ENCODE measurements around the gene CYTH1.

Gene CYTH1

GRCh38 chr17:78731904-78732303, 50.2 kb downstream of the CYTH1 start:
- DNase-seq: no peak

DNA sequence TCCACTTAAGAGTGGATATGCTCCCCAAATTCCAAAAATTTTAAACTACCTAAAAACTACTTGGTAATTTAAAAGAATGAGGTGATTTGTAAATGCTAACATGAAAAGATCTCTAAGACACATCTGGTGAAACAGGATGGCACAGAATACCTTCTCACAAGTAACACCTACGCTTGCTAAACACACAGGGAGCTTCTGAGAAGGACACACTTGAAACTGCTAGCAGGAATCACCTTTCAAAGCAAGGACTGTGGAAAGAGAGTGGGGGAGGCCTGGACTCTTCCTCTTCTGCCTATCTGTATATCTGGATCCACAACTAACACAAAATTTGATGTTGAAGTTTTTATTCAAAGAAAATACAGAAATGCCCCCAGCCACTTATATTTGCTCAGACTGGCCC, 52.4 kb downstream of the CYTH1 start:
- no peak for DNase-seq

- DNase-seq: no peak
These were observed 53.6 kb downstream of the CYTH1 start for GRCh38 chr17:78728495-78728894.

GRCh38 chr17:78727476-78728229, 54.4 kb downstream of the CYTH1 start:
- DNase-seq: no peak

DNA sequence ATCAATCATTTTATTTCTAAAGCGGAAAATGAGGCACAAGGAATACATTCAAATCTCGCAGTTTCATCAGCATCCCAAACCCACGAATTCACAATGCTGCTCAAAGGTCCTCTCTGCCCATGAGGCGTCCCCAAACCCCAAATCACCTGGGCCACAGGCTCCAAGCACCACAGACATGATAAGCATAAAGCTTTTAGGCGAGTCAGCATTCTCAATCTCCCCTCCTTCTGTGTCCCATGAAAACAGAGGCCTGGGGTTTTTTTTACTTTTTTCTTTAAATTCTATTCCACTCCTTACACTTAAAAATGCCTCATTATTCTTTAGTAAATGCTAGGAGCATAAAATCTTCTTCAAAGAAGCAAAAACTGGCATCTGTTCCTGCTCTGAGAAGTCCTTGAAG, 55.0 kb downstream of the CYTH1 start:
- DNase-seq: no peak

GRCh38 chr17:78726513-78726912, 55.6 kb downstream of the CYTH1 start:
- no peak for DNase-seq

DNA sequence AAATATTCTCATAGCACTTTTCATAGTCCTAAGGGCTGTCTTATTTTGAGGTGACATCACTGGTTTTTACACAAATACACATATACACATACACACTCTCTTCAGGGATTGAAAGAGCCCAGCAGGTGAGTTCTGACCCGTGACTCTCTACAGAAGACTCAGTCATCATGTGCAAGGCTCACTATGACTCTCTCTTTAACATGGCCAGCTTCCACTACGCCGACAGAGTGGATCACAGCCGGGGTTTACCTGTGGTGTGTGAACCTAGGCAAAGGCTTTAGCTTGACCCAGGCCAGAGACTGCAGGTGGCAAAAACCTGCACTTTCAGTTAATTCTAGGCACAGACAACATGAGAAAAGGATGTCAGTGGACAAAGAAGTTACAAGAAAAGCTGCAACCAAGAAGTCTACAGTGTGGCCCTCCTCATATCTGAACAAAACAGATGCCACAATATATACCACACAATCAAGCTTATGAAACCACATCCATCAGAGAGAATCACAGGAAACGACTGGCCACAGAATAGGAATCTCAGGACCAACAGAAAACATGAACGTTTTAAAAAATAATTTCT, 56.5 kb downstream of the CYTH1 start:
- no peak for DNase-seq

DNA sequence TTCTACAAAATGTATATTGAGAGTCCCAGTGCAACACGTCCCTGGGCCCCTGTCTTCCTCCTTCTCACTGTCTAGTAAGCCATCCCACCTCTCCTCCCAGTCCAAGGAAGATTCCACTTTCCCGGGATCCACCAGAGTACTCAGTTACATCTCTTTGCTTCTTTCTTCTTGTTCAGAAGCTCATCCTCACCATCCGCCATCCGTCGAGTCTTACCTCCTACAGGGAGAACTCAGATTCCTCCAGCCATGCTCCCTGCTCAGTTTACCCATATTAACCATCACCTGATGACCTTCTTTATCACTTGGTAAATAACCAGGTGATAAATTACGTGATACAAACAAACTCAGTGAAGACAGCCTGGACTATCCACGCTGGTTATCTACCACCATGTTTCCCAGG, 57.1 kb downstream of the CYTH1 start:
- DNase-seq: no peak

GRCh38 chr17:78724544-78724943, 57.5 kb downstream of the CYTH1 start:
- DNase-seq: no peak

DNA sequence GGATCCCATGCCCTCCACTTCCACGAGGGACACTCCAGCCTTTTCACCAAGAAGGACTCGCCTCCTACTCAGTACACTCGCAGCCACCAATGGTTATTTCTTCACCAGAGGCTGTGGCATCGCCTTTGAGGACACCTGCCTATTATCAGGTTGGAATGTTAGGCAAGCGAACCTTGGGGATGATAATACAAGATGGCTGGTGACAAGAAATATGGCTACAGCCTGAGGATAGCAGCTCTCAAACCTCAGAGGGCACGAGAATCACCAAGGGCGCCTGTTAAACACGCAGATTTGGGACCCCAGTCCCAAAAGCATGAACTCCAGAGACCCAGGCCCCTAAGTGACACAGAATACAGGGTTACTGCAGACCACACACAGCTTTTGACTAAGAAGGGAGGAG, 58.1 kb downstream of the CYTH1 start:
- DNase-seq: no peak

- no peak for DNase-seq
These were observed 58.9 kb downstream of the CYTH1 start for GRCh38 chr17:78723001-78723796.

- DNase-seq: no peak
These were observed 59.8 kb downstream of the CYTH1 start for GRCh38 chr17:78722246-78722761.

DNA sequence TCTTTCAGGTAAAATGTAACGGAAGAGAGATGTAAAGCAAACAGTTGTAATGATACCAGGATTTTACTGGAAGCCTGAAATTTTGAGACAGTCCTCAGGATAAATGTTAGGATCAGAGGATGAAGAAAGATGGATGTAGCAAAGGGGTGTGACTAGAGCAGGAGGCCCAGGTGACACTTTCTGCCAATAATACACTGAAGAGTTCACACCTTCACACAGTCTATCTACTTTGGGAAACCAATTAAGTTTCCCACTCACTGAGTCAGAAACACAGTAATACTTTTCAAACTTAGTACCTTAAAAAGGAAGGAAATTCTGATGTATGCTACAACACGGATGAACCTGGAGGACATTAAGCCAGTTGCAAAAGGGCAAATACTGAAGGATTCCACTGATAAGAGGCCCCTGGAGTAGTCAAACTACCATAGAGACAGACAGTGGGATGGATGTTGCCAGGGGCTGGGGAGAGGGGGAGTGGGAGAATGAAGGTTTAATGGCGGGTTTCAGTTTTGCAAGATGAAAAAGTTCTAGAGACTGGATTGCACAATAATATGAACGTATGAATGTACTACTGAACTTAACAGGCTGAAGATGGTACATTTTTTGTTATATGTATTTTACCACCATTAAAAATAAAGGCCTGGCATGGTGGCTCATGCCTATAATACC, 62.3 kb downstream of the CYTH1 start:
- DNase-seq: no peak

GRCh38 chr17:78718575-78719208, 63.4 kb downstream of the CYTH1 start:
- DNase-seq: no peak

- no peak for DNase-seq
These were observed 64.6 kb downstream of the CYTH1 start for GRCh38 chr17:78717431-78717980.

DNA sequence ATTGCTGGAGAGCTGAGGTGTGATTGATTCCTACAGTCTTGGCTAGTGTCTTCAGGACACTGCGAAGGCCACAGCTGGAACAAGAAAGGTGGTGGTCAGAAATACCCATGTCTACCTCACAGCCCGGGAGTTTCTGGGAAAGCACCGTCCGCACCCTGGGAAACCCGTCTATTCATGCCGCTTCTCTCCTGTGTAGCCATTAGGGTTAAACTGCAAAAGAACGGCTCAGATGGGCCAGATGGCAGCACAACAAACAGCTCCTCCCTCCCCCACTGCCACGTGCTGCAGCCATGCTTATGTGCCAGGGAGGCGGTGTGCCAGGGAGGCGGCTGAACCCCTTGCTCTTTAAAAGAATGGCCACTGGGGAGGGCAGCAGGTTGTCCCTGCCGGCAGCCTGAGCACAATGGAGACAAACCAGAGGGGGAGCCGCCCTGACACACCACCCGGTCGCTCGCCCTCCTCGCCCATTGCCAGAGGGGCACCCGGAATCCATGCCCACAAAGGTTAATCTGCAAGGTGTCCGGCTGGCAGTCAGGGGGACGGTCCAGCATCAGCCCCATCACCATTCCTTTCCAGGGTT, 65.2 kb downstream of the CYTH1 start:
- peak; percentile 48 for DNase-seq

GRCh38 chr17:78716292-78716691, 65.8 kb downstream of the CYTH1 start:
- no peak for DNase-seq

- no peak for DNase-seq
These were observed 66.2 kb downstream of the CYTH1 start for GRCh38 chr17:78715876-78716275.

DNA sequence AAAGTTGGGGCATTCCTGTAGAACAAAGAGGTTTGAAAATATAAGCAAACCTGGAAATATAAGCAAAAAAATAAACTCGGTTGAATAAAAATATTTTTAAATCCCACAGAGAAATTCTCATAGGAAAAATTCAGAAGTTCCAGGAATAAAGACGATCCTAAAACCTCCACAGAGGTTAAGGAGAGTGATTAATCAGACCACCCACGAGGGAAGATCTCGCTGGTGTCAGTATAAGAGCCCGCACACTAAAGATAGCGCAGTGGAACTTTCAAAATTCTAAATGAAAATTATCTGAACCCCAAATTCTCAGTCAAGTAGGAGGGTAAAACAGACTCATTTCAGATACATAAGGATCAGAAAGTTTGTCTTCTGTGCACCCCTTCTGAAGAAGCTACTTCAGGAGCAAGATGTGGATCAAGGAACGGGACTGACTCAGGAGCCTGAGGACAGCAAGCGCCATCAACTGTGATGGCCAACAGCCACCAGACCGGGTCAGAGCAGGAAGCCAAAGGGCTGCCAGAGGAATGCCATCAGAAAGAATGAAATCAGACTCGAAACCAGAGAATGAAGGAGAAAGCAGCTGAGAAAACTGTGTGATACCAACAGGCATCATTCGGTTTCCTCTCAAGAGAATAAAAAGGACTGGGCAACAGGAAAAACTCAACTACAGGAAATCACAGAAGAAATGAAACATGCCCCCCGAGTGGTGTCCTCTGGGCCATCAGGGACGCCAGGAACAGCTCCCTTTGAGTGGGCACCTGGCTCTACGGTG, 66.9 kb downstream of the CYTH1 start:
- no peak for DNase-seq

GRCh38 chr17:78714534-78714933, 67.5 kb downstream of the CYTH1 start:
- DNase-seq: no peak

DNA sequence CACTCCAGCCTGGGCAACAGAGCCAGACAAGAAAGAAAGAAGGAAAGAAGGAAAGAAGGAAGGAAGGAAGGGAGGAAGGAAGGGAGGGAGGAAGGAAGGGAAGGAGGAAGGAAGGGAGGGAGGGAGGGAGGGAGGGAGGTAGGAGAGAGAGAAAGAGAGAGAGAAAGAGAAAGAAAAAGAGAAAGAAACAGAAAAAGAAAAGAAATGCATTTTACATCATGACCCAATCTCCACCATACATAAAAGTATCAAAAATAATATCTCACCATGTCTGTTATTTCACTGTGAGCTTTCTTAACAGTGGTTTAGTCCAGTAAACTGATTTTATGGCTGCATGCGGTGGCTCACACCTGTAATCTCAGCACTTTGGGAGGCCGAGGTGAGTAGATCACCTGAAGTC, 70.0 kb downstream of the CYTH1 start:
- DNase-seq: no peak
